K562 (cell line): ENCODE results near the gene ARV1. TPM values are rescaled to one million over a fixed set of nuclear protein-coding genes. Genes with fewer than 3 reads are reported as not detected.
A peak's percentile ranks its signal among the peaks of the same experiment; 100 is the strongest.

Source experiments
- ARHGAP35 ChIP-seq: fragments of 450-650 bp; IDR thresholded peaks from 2 replicates; pipeline ENCODE4 v1.6.1; 2018; ENCODE audit not compliant: partially characterized antibody
- CHCHD3 ChIP-seq: fragments of 250-450 bp; sonication (Bioruptor Pico); IDR thresholded peaks from 2 replicates; pipeline ENCODE4 v2.1.2; 2022; ENCODE audit warnings: mild to moderate bottlenecking
- FOXJ2 ChIP-seq: fragments of 200-800 bp; sonication (Bioruptor generic); IDR thresholded peaks from 2 replicates; pipeline ENCODE4 v1.6.1; 2016; ENCODE audit warnings: missing genetic modification characterization, missing compliant biosample characterization
- HNRNPH1 ChIP-seq: fragments of 200-400 bp; formaldehyde crosslinking; optimal IDR thresholded peaks from 2 replicates; pipeline ENCODE3; 2017; ENCODE audit warnings: low read depth, mild to moderate bottlenecking, low read length, moderate library complexity
- MTA2 ChIP-seq: fragments of 450-650 bp; IDR thresholded peaks from 2 replicates; pipeline ENCODE4 v1.6.1; 2016; ENCODE audit warnings: low read depth
- RAD51 ChIP-seq: fragments of 450-650 bp; IDR thresholded peaks from 2 replicates; pipeline ENCODE4 v1.7.1; 2016; ENCODE audit warnings: low read depth, mild to moderate bottlenecking, borderline replicate concordance
- RHOXF2B ChIP-seq: fragments of 250-450 bp; sonication (Bioruptor Pico); conservative IDR thresholded peaks from 2 replicates; pipeline ENCODE4 v1.5.1; 2021
- WHSC1 ChIP-seq: IDR thresholded peaks from one replicate; pipeline ENCODE4 v1.6.1; 2012; ENCODE audit warnings: low read length, control low read depth, inconsistent platforms
- ZNF124 ChIP-seq: sonication (generic); formaldehyde crosslinking; IDR thresholded peaks from 2 replicates; pipeline ENCODE4 v1.8.1; 2022; ENCODE audit warnings: missing genetic modification reagents
- ZNF165 ChIP-seq: fragments of 250-450 bp; sonication (Bioruptor Pico); IDR thresholded peaks from 2 replicates; pipeline ENCODE4 v1.4.0; 2020; ENCODE audit warnings: borderline replicate concordance
- ZNF766 ChIP-seq: fragments of 200-800 bp; sonication (Bioruptor generic); conservative IDR thresholded peaks from 2 replicates; pipeline ENCODE4 v1.6.1; 2016; ENCODE audit warnings: missing genetic modification characterization, missing compliant biosample characterization
- polyA plus RNA-seq, 8 experiments: library from polyadenylated mRNA; depleted of rRNA in 4 of 8; stranded (reverse) in 5 of 8; unstranded in 3 of 8; fragments of >200 nt; fragmentation: Nextera tagmentation in 2 of 8; fragmentation: Illumina TruSeq in 1 of 8; extraction: Ambion mirVana in 2 of 8; extraction: Trizol in 1 of 8; gene quantifications; 2 replicates each; pipeline versions ENCODE4 v1.2.1 to v1.2.3, GENCODE V29; 2011 to 2014; ENCODE audit warnings: inconsistent platforms in 1 of 8, missing spikeins in 1 of 8
- total RNA-seq, 7 experiments: library from RNA; depleted of rRNA in 6 of 7; stranded (reverse); fragments of >200 nt in 6 of 7; fragmentation: Illumina TruSeq in 2 of 7; extraction: Trizol in 2 of 7; gene quantifications; 2 replicates each; pipeline versions ENCODE4 v1.2.1 to v1.2.3, GENCODE V29; 2011 to 2021; ENCODE audit warnings: low replicate concordance in 1 of 7
- TF ChIP-seq, protein P1 (sequence below), 3 experiments: fragments of 200-800 bp in 1 of 3; fragments of 250-450 bp in 1 of 3; fragments of 450-650 bp in 1 of 3; sonication (Bioruptor Pico) in 1 of 3; sonication (Bioruptor generic) in 1 of 3; formaldehyde crosslinking in 1 of 3; IDR thresholded peaks; 2 replicates each; pipeline versions ENCODE4 v1.6.1 to v1.8.0; 2016 to 2022; ENCODE audit warnings: mild to moderate bottlenecking in 2 of 3, missing genetic modification characterization in 2 of 3, missing compliant biosample characterization in 1 of 3, moderate library complexity in 1 of 3
- TF ChIP-seq, protein P2 (sequence below): fragments of 450-650 bp; IDR thresholded peaks from 2 replicates; pipeline ENCODE4 v1.6.1; 2016; ENCODE audit warnings: mild to moderate bottlenecking
- TF ChIP-seq, protein P3 (sequence below): IDR thresholded peaks from 2 replicates; pipeline ENCODE4 v1.6.1; 2016; ENCODE audit warnings: missing genetic modification characterization, missing compliant biosample characterization
- TF ChIP-seq, protein P4 (sequence below), 2 experiments: fragments of 450-650 bp; conservative IDR thresholded peaks; 2 replicates each; pipeline ENCODE4 v1.6.1; 2017; ENCODE audit warnings: mild to moderate bottlenecking in 2 of 2, moderate library complexity in 2 of 2
- TF ChIP-seq, protein P5 (sequence below): fragments of 450-650 bp; IDR thresholded peaks from 2 replicates; pipeline ENCODE4 v1.6.1; 2016; ENCODE audit warnings: borderline replicate concordance

Gene ARV1
- total and polyA plus RNA-seq, 9 of the 15 experiments (the other 6 are each of a cell fraction or from before 2014, with no cell fraction given) = 54.8 to 139 (median 74.0) TPM

DNA sequence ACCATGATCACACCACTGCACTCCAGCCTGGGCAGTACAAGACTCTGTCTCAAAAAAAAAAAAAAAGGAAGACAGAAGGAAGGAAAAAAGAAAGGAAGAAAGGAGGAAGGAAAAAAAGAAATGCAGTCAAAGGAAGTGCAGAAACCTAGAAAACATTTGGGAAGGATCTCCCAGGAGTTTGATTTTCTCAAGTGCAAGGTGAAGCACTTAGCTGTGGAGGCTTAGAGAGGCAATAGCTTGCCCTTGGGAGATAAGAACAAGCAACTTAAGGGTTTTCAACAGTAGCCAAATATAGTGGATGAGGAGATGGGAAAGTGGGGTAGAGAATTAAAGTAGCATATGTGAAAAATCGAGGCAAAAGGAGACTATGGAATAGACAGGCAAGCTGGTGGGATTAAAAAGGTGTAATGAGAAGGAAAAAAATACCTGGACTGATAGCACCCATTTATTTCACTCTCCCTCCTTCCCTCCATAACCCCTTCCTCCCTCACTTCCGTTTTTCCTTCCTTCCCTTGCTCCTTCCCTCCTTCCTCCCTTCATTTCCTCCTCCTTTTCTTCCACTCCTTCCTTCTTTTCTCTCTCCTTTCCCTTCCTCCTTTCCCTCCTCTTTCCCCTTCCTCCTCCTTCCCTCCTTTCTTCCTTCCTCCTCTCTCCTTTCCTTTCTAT lies 68.0 kb downstream of the ARV1 start (continued):
- TF ChIP-seq, protein P1, sequence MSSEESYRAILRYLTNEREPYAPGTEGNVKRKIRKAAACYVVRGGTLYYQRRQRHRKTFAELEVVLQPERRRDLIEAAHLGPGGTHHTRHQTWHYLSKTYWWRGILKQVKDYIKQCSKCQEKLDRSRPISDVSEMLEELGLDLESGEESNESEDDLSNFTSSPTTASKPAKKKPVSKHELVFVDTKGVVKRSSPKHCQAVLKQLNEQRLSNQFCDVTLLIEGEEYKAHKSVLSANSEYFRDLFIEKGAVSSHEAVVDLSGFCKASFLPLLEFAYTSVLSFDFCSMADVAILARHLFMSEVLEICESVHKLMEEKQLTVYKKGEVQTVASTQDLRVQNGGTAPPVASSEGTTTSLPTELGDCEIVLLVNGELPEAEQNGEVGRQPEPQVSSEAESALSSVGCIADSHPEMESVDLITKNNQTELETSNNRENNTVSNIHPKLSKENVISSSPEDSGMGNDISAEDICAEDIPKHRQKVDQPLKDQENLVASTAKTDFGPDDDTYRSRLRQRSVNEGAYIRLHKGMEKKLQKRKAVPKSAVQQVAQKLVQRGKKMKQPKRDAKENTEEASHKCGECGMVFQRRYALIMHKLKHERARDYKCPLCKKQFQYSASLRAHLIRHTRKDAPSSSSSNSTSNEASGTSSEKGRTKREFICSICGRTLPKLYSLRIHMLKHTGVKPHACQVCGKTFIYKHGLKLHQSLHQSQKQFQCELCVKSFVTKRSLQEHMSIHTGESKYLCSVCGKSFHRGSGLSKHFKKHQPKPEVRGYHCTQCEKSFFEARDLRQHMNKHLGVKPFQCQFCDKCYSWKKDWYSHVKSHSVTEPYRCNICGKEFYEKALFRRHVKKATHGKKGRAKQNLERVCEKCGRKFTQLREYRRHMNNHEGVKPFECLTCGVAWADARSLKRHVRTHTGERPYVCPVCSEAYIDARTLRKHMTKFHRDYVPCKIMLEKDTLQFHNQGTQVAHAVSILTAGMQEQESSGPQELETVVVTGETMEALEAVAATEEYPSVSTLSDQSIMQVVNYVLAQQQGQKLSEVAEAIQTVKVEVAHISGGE (CRISPR knock-in tag; IDR thresholded peaks at IDR 0.05) = no peak
- TF ChIP-seq ARHGAP35 = no peak
- TF ChIP-seq, protein P2, sequence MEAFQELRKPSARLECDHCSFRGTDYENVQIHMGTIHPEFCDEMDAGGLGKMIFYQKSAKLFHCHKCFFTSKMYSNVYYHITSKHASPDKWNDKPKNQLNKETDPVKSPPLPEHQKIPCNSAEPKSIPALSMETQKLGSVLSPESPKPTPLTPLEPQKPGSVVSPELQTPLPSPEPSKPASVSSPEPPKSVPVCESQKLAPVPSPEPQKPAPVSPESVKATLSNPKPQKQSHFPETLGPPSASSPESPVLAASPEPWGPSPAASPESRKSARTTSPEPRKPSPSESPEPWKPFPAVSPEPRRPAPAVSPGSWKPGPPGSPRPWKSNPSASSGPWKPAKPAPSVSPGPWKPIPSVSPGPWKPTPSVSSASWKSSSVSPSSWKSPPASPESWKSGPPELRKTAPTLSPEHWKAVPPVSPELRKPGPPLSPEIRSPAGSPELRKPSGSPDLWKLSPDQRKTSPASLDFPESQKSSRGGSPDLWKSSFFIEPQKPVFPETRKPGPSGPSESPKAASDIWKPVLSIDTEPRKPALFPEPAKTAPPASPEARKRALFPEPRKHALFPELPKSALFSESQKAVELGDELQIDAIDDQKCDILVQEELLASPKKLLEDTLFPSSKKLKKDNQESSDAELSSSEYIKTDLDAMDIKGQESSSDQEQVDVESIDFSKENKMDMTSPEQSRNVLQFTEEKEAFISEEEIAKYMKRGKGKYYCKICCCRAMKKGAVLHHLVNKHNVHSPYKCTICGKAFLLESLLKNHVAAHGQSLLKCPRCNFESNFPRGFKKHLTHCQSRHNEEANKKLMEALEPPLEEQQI = no peak
- no peak for TF ChIP-seq CHCHD3
- TF ChIP-seq, protein P3, sequence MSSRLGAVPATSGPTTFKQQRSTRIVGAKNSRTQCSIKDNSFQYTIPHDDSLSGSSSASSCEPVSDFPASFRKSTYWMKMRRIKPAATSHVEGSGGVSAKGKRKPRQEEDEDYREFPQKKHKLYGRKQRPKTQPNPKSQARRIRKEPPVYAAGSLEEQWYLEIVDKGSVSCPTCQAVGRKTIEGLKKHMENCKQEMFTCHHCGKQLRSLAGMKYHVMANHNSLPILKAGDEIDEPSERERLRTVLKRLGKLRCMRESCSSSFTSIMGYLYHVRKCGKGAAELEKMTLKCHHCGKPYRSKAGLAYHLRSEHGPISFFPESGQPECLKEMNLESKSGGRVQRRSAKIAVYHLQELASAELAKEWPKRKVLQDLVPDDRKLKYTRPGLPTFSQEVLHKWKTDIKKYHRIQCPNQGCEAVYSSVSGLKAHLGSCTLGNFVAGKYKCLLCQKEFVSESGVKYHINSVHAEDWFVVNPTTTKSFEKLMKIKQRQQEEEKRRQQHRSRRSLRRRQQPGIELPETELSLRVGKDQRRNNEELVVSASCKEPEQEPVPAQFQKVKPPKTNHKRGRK = peak; percentile 98
- no peak for TF ChIP-seq RAD51
- TF ChIP-seq, protein P4, sequence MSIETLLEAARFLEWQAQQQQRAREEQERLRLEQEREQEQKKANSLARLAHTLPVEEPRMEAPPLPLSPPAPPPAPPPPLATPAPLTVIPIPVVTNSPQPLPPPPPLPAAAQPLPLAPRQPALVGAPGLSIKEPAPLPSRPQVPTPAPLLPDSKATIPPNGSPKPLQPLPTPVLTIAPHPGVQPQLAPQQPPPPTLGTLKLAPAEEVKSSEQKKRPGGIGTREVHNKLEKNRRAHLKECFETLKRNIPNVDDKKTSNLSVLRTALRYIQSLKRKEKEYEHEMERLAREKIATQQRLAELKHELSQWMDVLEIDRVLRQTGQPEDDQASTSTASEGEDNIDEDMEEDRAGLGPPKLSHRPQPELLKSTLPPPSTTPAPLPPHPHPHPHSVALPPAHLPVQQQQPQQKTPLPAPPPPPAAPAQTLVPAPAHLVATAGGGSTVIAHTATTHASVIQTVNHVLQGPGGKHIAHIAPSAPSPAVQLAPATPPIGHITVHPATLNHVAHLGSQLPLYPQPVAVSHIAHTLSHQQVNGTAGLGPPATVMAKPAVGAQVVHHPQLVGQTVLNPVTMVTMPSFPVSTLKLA (conservative IDR thresholded peaks at IDR 0.05) = no peak
- TF ChIP-seq, protein P5, sequence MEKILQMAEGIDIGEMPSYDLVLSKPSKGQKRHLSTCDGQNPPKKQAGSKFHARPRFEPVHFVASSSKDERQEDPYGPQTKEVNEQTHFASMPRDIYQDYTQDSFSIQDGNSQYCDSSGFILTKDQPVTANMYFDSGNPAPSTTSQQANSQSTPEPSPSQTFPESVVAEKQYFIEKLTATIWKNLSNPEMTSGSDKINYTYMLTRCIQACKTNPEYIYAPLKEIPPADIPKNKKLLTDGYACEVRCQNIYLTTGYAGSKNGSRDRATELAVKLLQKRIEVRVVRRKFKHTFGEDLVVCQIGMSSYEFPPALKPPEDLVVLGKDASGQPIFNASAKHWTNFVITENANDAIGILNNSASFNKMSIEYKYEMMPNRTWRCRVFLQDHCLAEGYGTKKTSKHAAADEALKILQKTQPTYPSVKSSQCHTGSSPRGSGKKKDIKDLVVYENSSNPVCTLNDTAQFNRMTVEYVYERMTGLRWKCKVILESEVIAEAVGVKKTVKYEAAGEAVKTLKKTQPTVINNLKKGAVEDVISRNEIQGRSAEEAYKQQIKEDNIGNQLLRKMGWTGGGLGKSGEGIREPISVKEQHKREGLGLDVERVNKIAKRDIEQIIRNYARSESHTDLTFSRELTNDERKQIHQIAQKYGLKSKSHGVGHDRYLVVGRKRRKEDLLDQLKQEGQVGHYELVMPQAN = no peak; the same call in 1 of the 2 replicates
- TF ChIP-seq HNRNPH1 = no peak
- TF ChIP-seq MTA2 = peak; percentile 57
- TF ChIP-seq WHSC1 = no peak
- TF ChIP-seq ZNF124 (CRISPR knock-in tag) = no peak
- no peak for TF ChIP-seq FOXJ2 (tag)
- no peak for TF ChIP-seq ZNF165 (CRISPR knock-in tag)
- no peak for TF ChIP-seq RHOXF2B (CRISPR knock-in tag)
- 0 out of 2 replicates have a peak, but pooled peaks have one; percentile 22 for TF ChIP-seq ZNF766 (CRISPR knock-in tag)
